Measurements from ENCODE around the gene CDC42BPB. TPM values are rescaled to one million over a fixed set of nuclear protein-coding genes. Genes with fewer than 3 reads are reported as not detected.

Gene CDC42BPB
- total RNA-seq, 1 donor from 2014 or later = 99.6 TPM

DNA sequence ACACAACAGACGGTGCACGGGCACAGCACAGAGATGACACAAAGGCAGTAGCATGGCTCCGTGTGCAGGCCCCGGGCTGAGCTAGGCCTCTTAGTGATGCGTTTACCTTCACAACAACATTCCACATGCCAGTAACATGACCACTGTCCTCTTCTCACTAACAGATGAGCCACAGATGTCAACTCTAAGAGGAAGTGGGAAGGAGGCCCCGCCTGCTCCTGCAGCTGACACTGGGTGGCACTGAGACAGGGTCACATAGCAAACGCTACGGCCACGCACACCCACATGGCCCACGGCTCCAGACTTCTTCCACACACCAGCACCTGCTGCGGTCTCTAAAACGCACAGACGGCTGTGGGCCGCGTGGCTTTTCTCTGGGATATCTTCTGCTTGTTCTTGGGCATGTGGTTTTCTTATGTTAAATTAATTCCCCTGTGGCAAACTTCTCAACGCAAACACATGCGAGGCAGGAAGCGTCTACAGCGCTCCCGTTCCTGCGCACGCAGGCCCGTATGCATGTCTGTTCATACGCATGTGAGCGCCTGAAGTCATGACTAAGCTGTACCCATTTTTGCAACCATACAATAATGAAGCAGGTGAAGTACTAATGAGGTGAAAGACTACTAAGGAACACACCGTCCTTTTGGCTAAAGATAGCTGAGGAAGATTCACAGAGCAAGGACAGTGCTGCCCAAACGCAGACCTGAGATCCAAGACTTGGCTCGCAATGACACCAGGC, 108.1 kb downstream of the CDC42BPB start:
- no peak for DNase-seq (ENCODE audit: low spot score)

DNA sequence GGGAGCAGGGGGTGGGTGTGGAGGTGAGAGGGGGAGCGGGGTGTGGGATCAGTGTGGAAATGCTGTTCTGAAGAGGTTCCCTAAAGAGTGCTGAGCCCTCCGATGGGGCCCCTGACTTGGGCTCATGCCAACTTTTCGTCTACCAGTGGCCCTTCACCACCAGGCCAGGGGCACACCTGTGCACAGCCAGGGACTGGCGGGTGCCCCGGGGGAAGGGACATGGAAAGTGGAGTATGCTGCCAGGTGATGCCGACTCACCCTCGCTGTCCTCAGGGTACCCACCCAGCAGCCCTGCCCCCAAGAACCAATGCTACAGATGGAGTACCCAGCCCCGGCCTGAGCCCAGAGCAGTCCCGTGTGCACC, 108.7 kb downstream of the CDC42BPB start:
- DNase-seq (ENCODE audit: low spot score) = no peak

DNA sequence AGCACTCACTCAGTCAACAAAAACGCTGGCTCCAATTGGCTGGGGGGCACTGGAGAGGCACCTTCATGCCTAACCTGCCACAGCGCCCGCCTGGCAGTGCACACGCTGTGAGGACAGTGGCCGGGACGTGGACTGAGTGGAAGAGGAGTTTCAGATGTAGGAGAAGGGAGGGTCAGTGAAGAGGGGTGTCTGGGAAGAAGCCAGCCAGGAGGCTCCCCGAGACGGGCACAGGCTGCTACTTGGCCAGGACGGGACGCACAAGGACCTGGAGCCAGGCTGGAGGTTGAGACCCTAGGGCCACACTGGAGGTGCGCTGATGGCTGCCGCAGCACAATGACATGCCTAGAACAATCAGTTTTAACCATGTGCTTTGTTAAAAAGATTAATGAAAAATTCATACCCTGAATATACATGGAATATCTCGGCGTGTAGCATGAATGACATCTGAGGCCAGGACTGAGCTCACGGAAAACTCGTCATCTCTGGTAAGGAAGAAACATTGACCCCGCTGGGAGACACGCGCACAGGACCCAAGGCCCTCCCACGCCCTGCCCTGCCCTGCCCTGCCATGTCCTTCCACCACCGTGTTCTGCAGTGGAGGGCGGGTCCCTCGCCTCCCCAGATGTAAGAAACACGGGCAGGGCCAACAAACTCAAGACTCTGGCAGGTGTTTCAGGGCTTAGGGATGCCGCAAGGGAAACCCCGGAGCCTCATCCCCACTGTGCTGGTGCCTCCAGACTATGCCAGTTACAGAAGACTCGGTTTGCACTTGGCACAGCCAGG, 109.8 kb downstream of the CDC42BPB start:
- no peak for DNase-seq (ENCODE audit: low spot score)

DNA sequence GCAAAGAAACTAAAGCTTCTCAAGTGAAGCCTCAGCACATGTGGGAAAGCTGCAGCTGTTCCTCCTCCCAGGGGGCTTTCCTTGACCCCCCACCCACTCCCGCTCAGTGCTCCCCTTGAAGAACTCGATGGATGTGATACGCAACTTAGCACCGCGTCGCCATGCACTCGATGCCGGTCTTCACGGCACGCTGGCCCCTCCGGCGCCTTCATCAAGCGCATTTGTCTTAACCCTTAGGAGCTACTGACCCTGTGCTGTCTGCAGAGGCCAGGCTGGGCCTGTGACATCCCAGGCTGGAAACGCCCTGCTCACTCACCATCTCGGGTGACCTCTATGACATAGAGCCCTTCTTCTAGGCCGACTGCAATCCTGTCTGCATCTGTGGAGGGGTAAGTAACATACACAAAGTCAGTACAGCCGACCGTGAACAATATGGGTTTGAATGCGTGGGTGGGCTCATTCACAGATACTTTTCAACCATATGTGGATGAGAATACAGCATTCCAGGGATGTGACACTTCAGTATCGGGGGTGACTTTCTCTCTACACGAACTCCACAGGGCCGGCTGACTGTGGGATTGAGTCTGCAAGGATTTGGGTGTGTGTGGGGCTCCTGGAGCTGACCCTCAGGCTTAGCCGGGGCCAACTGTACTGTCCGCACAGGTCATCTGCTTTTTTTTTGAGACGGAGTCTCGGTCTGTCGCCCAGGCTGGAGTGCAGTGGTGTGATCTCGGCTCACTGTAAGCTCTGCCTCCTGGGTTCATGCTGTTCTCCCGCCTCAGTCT, 111.8 kb downstream of the CDC42BPB start:
- no peak for DNase-seq (ENCODE audit: low spot score)

DNA sequence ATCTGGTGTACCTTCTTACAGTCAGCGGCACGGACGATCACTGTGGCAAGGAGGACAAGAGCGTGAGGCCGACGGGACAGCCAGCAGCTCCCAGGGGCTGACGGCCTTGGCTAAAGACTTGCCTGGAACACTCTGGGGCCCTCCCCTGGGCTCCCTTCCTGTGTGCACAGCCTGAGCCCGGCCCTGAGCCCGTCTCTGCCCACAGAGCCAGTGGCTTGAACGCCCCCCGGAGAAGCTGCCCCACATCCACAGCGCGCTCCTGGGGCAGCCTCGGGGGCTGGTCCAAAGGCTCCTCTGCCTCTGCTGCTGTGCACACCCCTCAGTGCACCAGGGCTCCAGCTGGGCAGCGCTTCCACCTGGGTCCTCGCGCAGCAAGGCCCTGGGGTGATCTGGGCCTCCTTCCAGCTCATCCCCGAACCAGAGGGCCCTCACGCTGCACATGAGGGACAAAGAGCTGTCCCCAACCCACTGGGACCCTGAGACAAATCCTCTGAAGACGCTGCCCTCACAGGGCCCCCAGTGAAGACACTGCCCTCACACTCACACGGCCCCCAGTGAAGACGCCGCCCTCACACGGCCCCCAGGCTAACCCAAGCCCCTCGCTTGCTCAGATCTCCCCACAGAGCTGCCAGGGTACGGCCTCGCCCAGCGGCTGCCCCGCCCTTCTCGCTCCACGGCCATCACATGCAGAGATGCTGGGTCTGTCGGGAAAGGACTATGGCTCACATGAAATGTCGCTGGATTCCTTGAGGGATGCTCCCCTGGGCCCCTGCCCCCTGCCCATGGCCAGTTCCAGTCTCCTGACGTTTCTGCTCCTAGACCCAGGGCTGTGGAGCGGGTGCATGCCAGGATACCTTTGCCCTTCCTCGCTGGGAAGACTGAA, 112.7 kb downstream of the CDC42BPB start:
- no peak for DNase-seq (ENCODE audit: low spot score)

DNA sequence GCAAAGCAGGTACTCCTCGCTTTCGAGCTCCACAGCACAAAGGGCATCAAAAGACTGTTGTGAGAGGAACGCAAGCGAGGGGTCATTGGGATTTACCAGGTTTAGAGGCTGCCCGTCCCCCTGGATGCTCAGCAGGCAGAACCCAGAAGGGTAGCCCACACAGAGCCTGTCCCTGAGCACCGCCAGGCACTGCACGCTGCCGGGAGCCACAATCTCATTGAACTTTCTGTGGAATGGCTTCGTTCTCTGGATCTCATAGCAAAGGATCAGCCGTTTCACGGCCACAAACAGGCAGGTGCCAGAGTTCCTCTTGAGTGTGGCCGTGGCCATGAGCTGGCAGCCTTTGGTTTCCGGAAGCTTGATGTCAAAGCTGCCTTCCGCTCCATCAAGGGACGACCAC, 113.4 kb downstream of the CDC42BPB start:
- no peak for DNase-seq (ENCODE audit: low spot score)

DNA sequence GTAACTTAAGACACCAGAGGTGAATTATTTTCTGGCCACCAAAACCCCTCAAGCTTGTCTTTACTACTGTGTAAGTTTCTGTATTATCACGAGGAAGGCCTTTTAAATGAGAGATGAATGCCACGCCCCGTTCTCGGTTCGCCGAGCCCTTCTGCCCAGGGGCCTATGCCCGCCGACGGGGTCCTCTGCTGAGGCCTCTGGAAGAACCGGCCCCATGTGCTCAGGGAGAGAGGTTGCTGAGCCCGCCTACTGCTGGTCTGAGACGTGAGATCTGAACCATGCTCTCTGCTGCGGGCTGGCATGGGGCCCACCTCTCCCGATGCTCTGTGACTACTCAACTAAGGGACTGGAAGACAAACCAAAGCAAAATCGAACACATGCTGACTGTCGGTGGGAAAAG, 113.9 kb downstream of the CDC42BPB start:
- no peak for DNase-seq (ENCODE audit: low spot score)

DNA sequence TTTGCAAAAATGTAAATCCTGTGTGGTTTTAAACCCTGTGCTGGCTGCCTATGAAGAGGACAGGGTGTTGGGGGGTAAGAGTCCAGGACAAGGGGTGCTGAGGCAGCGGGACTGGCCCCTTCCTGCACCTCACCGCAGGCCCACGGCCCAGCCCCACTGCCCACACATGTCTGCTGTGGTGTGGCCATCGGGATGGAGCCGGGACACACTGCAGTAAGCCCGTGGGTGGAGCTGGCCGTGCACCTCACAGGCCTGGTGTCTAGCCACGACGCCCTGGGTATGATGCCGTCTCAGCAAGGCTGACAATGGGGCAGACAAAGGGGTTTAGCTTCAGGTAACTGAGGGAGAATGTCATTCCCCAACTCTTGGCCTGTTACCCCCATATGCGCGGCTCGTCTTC, 115.3 kb downstream of the CDC42BPB start:
- no peak for DNase-seq (ENCODE audit: low spot score)

DNA sequence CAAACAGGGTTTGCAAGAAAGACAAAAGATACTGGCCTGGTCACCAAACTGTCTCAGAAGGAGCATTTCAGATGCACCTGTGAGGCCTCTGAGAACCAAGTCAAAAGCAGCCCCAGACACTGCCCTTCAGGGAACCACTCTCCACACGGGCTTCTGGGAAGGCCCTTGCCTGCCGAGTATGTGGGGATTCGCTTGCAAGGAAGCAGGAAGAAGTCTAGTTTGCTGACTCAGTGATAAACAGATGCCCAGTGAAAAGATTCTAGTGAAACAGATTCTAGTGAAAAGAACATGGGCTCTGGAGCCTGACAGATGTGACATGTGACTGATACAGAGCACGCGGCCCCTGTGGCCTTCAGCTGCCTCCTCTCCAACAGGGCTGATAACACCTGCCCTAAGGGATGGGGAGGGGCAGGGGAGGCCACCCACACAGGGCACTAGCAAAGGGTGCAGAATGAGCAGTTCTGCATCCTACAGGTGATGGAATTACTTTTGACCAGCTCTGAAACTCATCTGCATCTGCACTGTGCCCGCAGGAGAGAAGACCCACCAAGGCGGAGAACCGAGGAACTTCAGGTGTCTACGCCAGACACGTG, 115.8 kb downstream of the CDC42BPB start:
- DNase-seq (ENCODE audit: low spot score) = no peak

DNA sequence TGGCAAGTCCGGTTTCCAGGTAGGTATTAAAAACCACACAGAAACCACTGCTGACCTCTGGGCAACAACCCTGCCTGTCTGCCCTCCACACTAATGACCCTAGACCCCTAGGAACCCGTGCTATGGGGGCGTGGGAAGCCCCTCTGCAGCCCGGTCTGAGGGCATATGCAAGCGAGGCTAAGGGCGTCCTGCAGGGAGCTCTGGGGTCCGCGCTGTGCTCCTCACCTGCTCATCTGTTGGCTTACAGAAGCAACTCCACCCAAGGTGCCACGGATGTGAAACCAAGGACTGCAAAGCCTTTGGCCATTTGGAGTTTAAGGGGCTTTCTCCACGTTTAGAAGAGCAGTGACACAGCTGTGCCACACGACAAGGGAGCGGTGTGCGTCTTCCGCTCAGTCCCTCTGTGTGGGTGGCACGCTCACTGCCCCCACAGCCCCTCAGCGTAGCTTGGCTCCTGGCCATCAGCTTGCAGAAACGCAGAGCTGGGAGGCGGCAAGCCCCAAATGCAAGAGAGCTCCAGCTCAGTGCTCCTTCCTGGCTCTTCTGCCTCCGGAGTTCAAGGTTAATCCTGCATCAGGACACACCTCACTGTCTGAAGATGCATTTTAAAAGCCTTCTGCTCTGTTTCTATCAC, 116.5 kb downstream of the CDC42BPB start:
- DNase-seq (ENCODE audit: low spot score) = no peak

DNA sequence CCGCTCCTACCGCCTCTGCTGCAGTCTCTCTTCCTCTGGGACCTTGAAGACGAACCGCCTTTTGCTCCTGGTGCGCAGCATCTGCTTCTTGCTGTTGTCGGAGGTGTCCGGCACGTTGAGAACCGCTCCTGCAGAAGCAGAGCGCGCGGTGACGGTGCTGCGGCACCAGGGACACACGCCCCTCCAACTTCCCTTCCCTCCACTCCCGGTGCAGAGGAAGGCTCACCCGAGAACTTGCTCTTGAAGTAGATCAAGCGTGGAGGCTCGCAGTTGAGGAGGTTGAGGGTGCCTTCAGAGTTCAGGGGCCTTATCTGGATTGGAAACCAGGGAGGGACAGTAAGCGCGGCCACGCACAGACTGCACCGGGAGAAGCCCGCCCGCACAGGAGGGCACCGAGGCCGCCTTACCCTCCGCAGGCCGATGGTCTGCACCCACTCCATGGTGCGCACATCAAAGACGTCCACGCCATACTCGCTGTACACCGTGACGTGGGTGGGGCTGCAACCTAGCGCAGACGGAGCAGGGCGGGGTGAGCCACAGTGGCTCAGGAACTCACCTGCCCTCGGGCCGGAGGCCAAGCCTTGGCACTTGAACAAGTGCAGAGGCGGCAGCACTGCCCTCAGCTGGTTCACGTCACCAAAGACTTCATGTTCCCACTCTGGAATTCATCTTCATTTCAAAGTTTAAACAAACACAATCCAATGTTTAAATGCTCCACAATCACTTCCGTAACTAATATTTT, 117.4 kb downstream of the CDC42BPB start:
- DNase-seq (ENCODE audit: low spot score) = no peak

DNA sequence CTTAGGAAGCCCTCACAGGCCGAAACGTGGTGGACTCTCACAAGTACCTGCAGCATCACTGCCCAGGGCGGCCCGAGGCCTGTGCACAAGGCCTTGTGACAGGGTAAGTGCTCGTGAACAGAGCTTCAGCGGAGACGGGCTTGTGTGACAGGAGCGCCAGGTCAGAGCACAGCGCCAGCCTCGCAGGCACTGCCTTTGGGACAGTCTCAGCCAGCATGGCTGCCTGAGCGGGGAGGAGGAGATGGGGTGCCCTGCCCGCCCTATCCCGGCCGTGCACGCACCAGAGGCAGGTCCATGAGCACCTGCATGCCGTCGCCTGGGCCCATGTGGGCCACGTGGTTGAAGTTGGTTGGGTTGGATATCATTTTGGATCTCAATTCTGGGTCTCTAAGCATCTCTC, 118.0 kb downstream of the CDC42BPB start:
- DNase-seq (ENCODE audit: low spot score) = no peak

DNA sequence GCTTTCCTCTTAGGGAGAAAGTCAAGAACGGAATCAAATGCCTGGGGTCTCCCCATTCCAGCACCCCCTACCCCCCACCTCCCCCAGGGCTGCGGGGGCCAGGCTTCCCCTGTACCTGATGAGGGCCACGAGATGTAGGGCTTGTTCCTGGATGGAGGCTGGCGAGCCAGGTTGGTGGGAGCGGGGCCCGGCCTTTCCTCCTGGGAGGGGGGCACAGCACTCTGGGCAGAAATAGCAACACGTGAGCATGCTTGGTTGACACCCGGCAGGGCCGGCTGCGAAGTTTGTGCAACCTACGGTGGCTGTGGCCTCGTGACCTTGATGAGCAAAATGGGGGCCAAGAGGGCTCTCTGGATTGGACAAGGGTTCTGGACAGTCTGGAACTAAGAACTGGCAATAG, 119.2 kb downstream of the CDC42BPB start:
- DNase-seq (ENCODE audit: low spot score) = no peak

DNA sequence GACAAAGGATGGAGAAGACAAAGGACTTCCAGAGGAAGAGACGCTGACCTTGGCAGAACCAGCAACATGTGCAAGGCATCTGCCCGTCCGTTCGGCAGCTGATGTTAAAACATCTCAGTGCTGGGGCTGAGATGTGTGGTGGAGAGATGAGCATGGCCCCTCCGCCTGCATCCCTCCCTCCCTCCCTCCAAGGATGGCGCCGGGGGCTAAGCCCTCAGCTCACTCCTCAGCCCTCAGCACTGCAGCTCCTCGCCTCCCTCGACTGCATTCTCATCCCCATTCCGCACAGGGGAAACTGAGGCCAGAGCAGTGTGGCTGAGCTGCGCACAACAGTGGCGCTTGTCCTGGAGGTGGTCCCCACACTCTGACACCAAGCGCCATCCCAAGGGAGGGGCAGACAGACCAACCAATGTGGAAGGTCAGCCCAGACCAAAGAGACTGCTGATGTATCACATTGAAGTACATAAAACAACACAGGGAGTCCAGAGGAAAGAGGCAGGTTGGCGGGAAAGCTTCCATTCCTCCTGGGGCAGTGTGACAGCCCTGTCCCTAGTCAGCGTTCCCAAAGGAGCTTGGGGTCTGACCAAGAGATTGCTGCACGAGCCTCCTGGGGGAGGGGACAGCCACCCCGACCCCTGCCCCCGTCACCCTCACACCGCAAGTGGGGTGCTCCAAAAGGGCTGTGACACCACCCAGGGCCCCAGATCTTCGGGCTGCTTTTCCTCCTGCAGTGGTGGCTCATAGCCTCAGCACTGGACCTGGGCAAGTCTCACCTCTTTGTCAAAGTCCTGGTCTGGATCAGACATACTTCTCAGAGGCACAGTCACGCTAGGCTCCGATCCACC, 119.8 kb downstream of the CDC42BPB start:
- no peak for DNase-seq (ENCODE audit: low spot score)

DNA sequence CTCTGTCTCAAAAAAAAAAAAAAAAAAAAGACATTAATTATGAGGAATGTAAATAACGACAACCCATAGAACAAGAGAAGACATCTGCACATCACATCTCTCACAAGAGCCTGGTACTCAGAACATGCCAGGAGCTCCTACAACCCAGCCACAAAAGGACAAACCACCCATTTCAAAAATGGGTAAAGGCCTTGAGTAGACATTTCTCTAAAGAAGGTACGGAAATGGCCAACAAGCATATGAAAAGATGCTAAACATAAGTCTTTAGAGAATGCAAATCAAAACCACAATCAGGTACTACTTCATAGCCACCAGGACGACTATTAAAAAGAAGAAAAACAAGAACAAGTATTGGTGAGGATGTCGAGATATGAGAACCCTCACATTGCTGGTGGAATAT, 121.6 kb downstream of the CDC42BPB start:
- DNase-seq (ENCODE audit: low spot score) = no peak

DNA sequence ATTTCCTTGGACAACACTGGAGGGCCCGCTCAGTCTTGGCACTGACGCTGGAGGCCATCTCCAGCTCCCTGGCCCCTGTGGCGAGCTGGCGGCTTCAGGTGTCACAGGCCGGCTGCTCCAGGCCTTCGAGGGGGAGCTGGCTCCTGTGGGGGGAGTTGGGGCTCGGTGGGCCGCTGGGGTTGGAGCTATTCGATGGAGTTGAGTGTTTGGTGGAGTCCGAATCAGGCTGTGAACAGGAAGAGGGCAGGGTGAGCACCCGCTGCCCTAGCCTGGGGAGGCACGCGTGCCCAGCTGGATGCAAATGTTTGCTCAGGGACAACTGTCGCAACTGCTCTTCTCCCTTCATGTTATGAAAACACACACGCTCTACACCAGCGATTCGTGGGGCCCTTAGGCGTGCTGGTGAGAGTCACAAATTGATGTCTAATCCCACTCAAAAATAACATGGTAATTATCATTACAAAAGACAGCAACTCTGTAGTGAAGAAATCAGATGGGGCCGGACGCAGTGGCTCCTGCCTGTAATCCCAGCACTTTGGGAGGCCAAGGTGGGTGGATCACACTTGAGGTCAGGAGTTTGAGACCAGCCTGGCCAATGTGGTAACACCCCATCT, 123.6 kb downstream of the CDC42BPB start:
- no peak for DNase-seq (ENCODE audit: low spot score)

DNA sequence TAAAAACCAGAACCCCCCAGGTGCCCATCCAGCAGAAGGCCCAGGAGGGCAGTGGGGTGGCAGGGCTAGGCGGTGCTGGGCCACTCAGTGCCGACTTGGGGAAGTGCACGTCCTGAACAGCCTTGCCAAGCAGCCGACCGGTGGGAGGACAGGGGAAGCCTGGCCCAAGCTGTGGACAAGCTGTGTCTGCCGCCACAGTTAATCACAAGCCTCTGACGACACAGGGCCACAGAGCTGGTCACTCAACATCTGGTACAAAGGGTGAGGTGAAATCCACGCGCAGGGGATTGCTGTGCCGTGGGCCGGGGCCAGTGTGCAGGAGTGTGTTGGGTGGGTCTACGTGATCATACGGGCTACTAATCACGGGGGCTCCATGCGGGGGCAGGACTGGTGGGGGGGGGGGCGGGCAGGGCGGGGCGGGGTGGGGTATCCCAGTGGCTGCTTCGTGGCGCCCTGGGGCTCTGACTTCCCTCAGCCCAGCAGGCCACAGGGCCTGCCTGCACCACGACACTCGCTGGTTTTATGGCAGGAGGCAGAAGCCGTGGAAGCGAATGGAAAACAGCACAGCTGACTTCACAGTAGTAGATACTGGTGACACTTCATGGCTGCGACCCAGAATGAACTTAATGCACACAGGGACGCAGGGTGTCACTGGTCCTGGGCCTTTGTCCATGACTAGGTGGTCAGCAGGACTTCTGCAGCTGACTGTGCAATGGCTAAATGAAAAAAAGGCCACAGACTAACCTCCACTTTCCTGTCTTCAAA, 124.7 kb downstream of the CDC42BPB start:
- no peak for DNase-seq (ENCODE audit: low spot score)
